ENCODE results near the gene KRTAP5-11.

GRCh38 chr11:71574418-71574817, 8.3 kb downstream of the KRTAP5-11 start:
- TF ChIP-seq CTCF (IDR thresholded peaks at IDR 0.05) (no peak), EZH2 (IDR thresholded peaks at IDR 0.05) (no peak)

Measured in neural progenitor cell (in vitro differentiated cells).